Vagina (tissue), 2 donors: ENCODE measurements around the gene RAB1A. TPM values are rescaled to one million over a fixed set of nuclear protein-coding genes. Genes with fewer than 3 reads are reported as not detected.

Source experiments
- DNase-seq, 2 donors: peaks; one replicate each; pipeline ENCODE4 v3.0.0-alpha.2; 2017; ENCODE audit errors: extremely low spot score in 2 of 2
- H3K27ac ChIP-seq: fragments of 200-600 bp; sonication (generic); one replicate; pipeline ENCODE4 v1.5.1; 2019
- H3K27me3 ChIP-seq: fragments of 200-600 bp; sonication (generic); one replicate; pipeline ENCODE4 v1.5.1; 2019
- H3K36me3 ChIP-seq, 2 donors: fragments of 200-600 bp; sonication (generic); one replicate each; pipeline ENCODE4 v1.5.1; 2017 to 2019
- H3K4me1 ChIP-seq: fragments of 200-600 bp; sonication (generic); one replicate; pipeline ENCODE4 v1.5.1; 2019
- H3K4me3 ChIP-seq, 2 donors: fragments of 200-600 bp; sonication (generic); 1 replicate in 1 of 2; 2 replicates in 1 of 2; pipeline ENCODE4 v1.5.1; 2016 to 2019
- H3K9me3 ChIP-seq: fragments of 200-600 bp; sonication (generic); one replicate; pipeline ENCODE4 v1.5.1; 2019
- CTCF ChIP-seq, 3 experiments: fragments of 450-650 bp in 2 of 3; fragments of 200-600 bp in 1 of 3; sonication (generic) in 1 of 3; IDR thresholded peaks; one replicate each; pipeline ENCODE4 v1.5.1; 2017 to 2019; ENCODE audit warnings: antibody characterized with exemption in 3 of 3, mild to moderate bottlenecking in 2 of 3, moderate library complexity in 2 of 3
- POLR2A ChIP-seq, 2 donors: fragments of 450-650 bp; IDR thresholded peaks; one replicate each; pipeline ENCODE4 v1.6.1; 2017; ENCODE audit warnings: antibody characterized with exemption in 2 of 2, mild to moderate bottlenecking in 2 of 2, moderate library complexity in 2 of 2
- POLR2AphosphoS5 ChIP-seq, 2 donors: sonication (generic); formaldehyde crosslinking; IDR thresholded peaks; one replicate each; pipeline ENCODE4 v1.9.0; 2017; ENCODE audit warnings: antibody characterized with exemption in 2 of 2, mild to moderate bottlenecking in 2 of 2, low read depth in 1 of 2; ENCODE audit not compliant: insufficient read depth in 1 of 2
- intact Hi-C: fragments of 100-400 bp; cut with DNase I; formaldehyde crosslinking; loops from one replicate; pipeline ENCODE4 v1.15.1; 2023
- total RNA-seq: library from RNA; depleted of rRNA; stranded (reverse); fragments of >200 nt; gene quantifications from one replicate; pipeline ENCODE4 v1.2.3, GENCODE V29; 2016

Gene RAB1A
- total RNA-seq, 1 donor from 2014 or later, result 92.3 TPM

- TF ChIP-seq CTCF (IDR thresholded peaks at IDR 0.05), result no peak
- no peak for TF ChIP-seq POLR2AphosphoS5 (IDR thresholded peaks at IDR 0.05; ENCODE audit: insufficient read depth in 1 of 2, low read depth in 1 of 2)
- no peak for TF ChIP-seq POLR2A (IDR thresholded peaks at IDR 0.05)
- Histone ChIP-seq H3K27ac (no peak overlapping the region), H3K27me3 (no peaks in the 10 kb centered on the region), H3K36me3 (no peaks in the 10 kb centered on the region), H3K9me3 (no peaks in the 10 kb centered on the region), H3K4me3 (no peak overlapping the region), H3K4me1 (no peaks in the 10 kb centered on the region)
- DNase-seq, result no peak
- intact Hi-C loops, result no loop called here
Observed at GRCh38 chr2:65169760-65170136, 39.8 kb upstream of the RAB1A start.

GRCh38 chr2:65165558-65165957 lies 35.7 kb upstream of the RAB1A start:
- Histone ChIP-seq H3K4me3 (no peak overlapping the region), H3K9me3 (no peaks in the 10 kb centered on the region), H3K4me1 (peaks cover 6% of the 10 kb centered on the region), H3K27me3 (no peaks in the 10 kb centered on the region), H3K36me3 (no peaks in the 10 kb centered on the region), H3K27ac (peak overlapping the region; percentile 23)
- intact Hi-C loops, result no loop called here
- no peak for TF ChIP-seq POLR2A (IDR thresholded peaks at IDR 0.05)
- TF ChIP-seq CTCF (IDR thresholded peaks at IDR 0.05), result no peak
- TF ChIP-seq POLR2AphosphoS5 (IDR thresholded peaks at IDR 0.05; ENCODE audit: insufficient read depth in 1 of 2, low read depth in 1 of 2), result no peak
- no peak for DNase-seq

GRCh38 chr2:65164426-65164891 lies 34.6 kb upstream of the RAB1A start:
- Histone ChIP-seq H3K27me3 (no peaks in the 10 kb centered on the region), H3K27ac (peak overlapping the region; percentile 23), H3K4me3 (no peak overlapping the region), H3K9me3 (no peaks in the 10 kb centered on the region), H3K4me1 (peaks cover 6% of the 10 kb centered on the region), H3K36me3 (no peaks in the 10 kb centered on the region)
- no peak for TF ChIP-seq CTCF (IDR thresholded peaks at IDR 0.05)
- TF ChIP-seq POLR2AphosphoS5 (IDR thresholded peaks at IDR 0.05; ENCODE audit: insufficient read depth in 1 of 2, low read depth in 1 of 2), result peak in 1 of 2 donors; percentile 31
- no peak for DNase-seq
- intact Hi-C loops, result no loop called here

GRCh38 chr2:65161551-65162100 lies 31.7 kb upstream of the RAB1A start:
- Histone ChIP-seq H3K4me3 (no peak overlapping the region), H3K36me3 (no peaks in the 10 kb centered on the region), H3K9me3 (no peaks in the 10 kb centered on the region), H3K4me1 (peaks cover 6% of the 10 kb centered on the region), H3K27ac (no peak overlapping the region), H3K27me3 (no peaks in the 10 kb centered on the region)
- no peak for DNase-seq
- intact Hi-C loops, result no loop called here
- TF ChIP-seq POLR2A (IDR thresholded peaks at IDR 0.05) (no peak), CTCF (IDR thresholded peaks at IDR 0.05) (no peak), POLR2AphosphoS5 (IDR thresholded peaks at IDR 0.05; ENCODE audit: insufficient read depth in 1 of 2, low read depth in 1 of 2) (no peak)

GRCh38 chr2:65159906-65160305 lies 30.0 kb upstream of the RAB1A start:
- Histone ChIP-seq H3K36me3 (no peaks in the 10 kb centered on the region), H3K4me3 (no peak overlapping the region), H3K27ac (no peak overlapping the region), H3K9me3 (no peaks in the 10 kb centered on the region), H3K4me1 (peaks cover 6% of the 10 kb centered on the region), H3K27me3 (no peaks in the 10 kb centered on the region)
- TF ChIP-seq CTCF (IDR thresholded peaks at IDR 0.05), result no peak
- TF ChIP-seq POLR2A (IDR thresholded peaks at IDR 0.05), result no peak
- TF ChIP-seq POLR2AphosphoS5 (IDR thresholded peaks at IDR 0.05; ENCODE audit: insufficient read depth in 1 of 2, low read depth in 1 of 2), result no peak
- no peak for DNase-seq
- intact Hi-C loops, result no loop called here
